Panc1 (cell line): ENCODE data around the gene CCDC192. TPM values are rescaled to one million over a fixed set of nuclear protein-coding genes. Genes with fewer than 3 reads are reported as not detected.

Experiments
- ATAC-seq: fragments of 200-7000 bp; cut with Tn5 transposase; 2 replicates; pipeline ENCODE4 v1.9.1; 2020; ENCODE audit warnings: mild to moderate bottlenecking, moderate library complexity
- BruUV-seq: library from RNA; stranded (reverse); fragments of 400-500 nt; replicated peaks from 2 replicates; lab custom pipeline; 2021; lab: Mats Ljungman, UMichigan
- CTCF ChIA-PET: fragments of 300-600 bp; sonication (Branson Sonifier 250); formaldehyde crosslinking; loops from one replicate; lab custom pipeline; 2022; ENCODE audit warnings: antibody characterized with exemption; lab: Charles Lee
- POLR2A ChIA-PET: fragments of 300-600 bp; sonication (Branson Sonifier 250); formaldehyde crosslinking; loops from one replicate; lab custom pipeline; 2022; ENCODE audit warnings: antibody characterized with exemption; lab: Charles Lee
- DNase-seq: peaks from one replicate; pipeline ENCODE4 v3.0.0-alpha.2; 2010; ENCODE audit warnings: low read depth, low spot score
- H3K27ac ChIP-seq: 2 replicates; pipeline ENCODE4 v1.5.1; 2011; ENCODE audit warnings: mild to moderate bottlenecking, low read length, inconsistent platforms
- H3K27me3 ChIP-seq: fragments of 200-500 bp; sonication (Bioruptor generic); 2 replicates; pipeline ENCODE4 v1.6.0; 2014; ENCODE audit warnings: low read length, inconsistent platforms; ENCODE audit not compliant: control insufficient read depth, insufficient read depth
- H3K36me3 ChIP-seq: fragments of 200-500 bp; sonication (Bioruptor generic); 2 replicates; pipeline ENCODE4 v1.5.1; 2014; ENCODE audit warnings: inconsistent platforms, mild to moderate bottlenecking, low read length, moderate library complexity; ENCODE audit not compliant: control insufficient read depth, insufficient read depth
- H3K4me1 ChIP-seq: 2 replicates; pipeline ENCODE4 v1.5.1; 2011; ENCODE audit warnings: inconsistent platforms, mild to moderate bottlenecking, low read length, moderate library complexity; ENCODE audit not compliant: control insufficient read depth, insufficient read depth
- H3K4me3 ChIP-seq, 2 experiments: 2 replicates each; pipeline ENCODE4 v1.5.1; 2011 to 2012; ENCODE audit warnings: low read depth in 2 of 2, low read length in 2 of 2, mild to moderate bottlenecking in 2 of 2, inconsistent platforms in 1 of 2, moderate library complexity in 1 of 2
- H3K9me3 ChIP-seq: fragments of 200-500 bp; sonication (Bioruptor generic); 2 replicates; pipeline ENCODE4 v1.5.1; 2014; ENCODE audit warnings: low read depth, mild to moderate bottlenecking, inconsistent platforms, low read length, moderate library complexity; ENCODE audit not compliant: control insufficient read depth, insufficient read depth
- CTCF ChIP-seq: fragments of 450-650 bp; IDR thresholded peaks from 2 replicates; pipeline ENCODE4 v1.5.1; 2017; ENCODE audit warnings: mild to moderate bottlenecking
- POLR2AphosphoS5 ChIP-seq: IDR thresholded peaks from 2 replicates; pipeline ENCODE4 v1.6.1; 2012; ENCODE audit warnings: mild to moderate bottlenecking, low read depth, low read length, moderate library complexity
- REST ChIP-seq, 2 experiments: IDR thresholded peaks; 2 replicates each; pipeline ENCODE4 v1.6.1; 2011 to 2012; ENCODE audit warnings: low read depth in 2 of 2, control low read depth in 1 of 2, low read length in 1 of 2, mild to moderate bottlenecking in 1 of 2, moderate library complexity in 1 of 2; ENCODE audit not compliant: insufficient read depth in 1 of 2
- SIN3A ChIP-seq: IDR thresholded peaks from 2 replicates; pipeline ENCODE4 v1.6.1; 2012; ENCODE audit warnings: low read depth, mild to moderate bottlenecking, low read length, moderate library complexity, borderline replicate concordance; ENCODE audit not compliant: insufficient read depth
- TCF7L2 ChIP-seq: IDR thresholded peaks from 2 replicates; pipeline ENCODE4 v1.6.1; 2011; ENCODE audit warnings: mild to moderate bottlenecking, low read depth, low read length, inconsistent platforms
- in situ Hi-C: cut with HindIII; loops from 2 replicates; pipeline ENCODE4 v1.10.0; 2016; ENCODE audit warnings: low sequenced_read_pairs, low pct_unique_long_range_greater_than_20kb
- intact Hi-C: fragments of 100-400 bp; cut with micrococcal nuclease; formaldehyde crosslinking; loops from one replicate; pipeline ENCODE4 v1.10.0; 2022; ENCODE audit not compliant: unreplicated experiment
- total RNA-seq: library from RNA; stranded (reverse); gene quantifications from one replicate; pipeline ENCODE4 v1.2.1, GENCODE V29; 2021; ENCODE audit not compliant: unreplicated experiment

Gene CCDC192
- total RNA-seq, 1 experiment from 2014 or later: not detected

GRCh38 chr5:127820910-127821553, 117.8 kb downstream of the CCDC192 start:
- no TSS peak for BruUV-seq
- intact Hi-C loops (no loop called here), in situ Hi-C loops (no loop called here)
- Histone ChIP-seq H3K27ac (no peak overlapping the region), H3K9me3 (no peaks in the 10 kb centered on the region), H3K27me3 (no peaks in the 10 kb centered on the region), H3K4me1 (no peaks in the 10 kb centered on the region), H3K4me3 (no peak overlapping the region), H3K36me3 (no peaks in the 10 kb centered on the region)
- CTCF ChIA-PET: no interaction called here
- no peak for DNase-seq
- POLR2A ChIA-PET: no interaction called here
- no peak for ATAC-seq
- TF ChIP-seq POLR2AphosphoS5 (no peak), SIN3A (no peak), REST (IDR thresholded peaks at IDR 0.05; ENCODE audit: insufficient read depth in 1 of 2, low read depth in 2 of 2, low read length in 1 of 2) (no peak), CTCF (no peak), TCF7L2 (no peak)

- H3K4me3 ChIP-seq: no peak overlapping the region
- no peaks in the 10 kb centered on the region for H3K27me3 ChIP-seq
- ATAC-seq: no peak
- ChIA-PET CTCF (no interaction called here), POLR2A (no interaction called here)
- TF ChIP-seq TCF7L2: no peak
- TF ChIP-seq POLR2AphosphoS5: no peak
- no peak for TF ChIP-seq REST (IDR thresholded peaks at IDR 0.05; ENCODE audit: insufficient read depth in 1 of 2, low read depth in 2 of 2, low read length in 1 of 2)
- no peak for TF ChIP-seq SIN3A
- TF ChIP-seq CTCF: no peak
- no peaks in the 10 kb centered on the region for H3K4me1 ChIP-seq
- in situ Hi-C loops: no loop called here
- intact Hi-C loops: no loop called here
- no TSS peak for BruUV-seq
- H3K9me3 ChIP-seq: no peaks in the 10 kb centered on the region
- DNase-seq: no peak
- H3K36me3 ChIP-seq: no peaks in the 10 kb centered on the region
- H3K27ac ChIP-seq: no peak overlapping the region
Measured at GRCh38 chr5:127821896-127822295, 118.7 kb downstream of the CCDC192 start.
